SKM-1 (cell line): ENCODE results near the gene POU1F1.
"Not testable (repeated sequence)": the region's sequence is repeated elsewhere in the genome, so short reads cannot be mapped to it uniquely, and the experiment has no call there.

Experiments used
- DNase-seq: peaks from one replicate; lab custom pipeline; 2025; ENCODE audit not compliant: unreplicated experiment; lab: John Stamatoyannopoulos, UW

Gene POU1F1

DNA sequence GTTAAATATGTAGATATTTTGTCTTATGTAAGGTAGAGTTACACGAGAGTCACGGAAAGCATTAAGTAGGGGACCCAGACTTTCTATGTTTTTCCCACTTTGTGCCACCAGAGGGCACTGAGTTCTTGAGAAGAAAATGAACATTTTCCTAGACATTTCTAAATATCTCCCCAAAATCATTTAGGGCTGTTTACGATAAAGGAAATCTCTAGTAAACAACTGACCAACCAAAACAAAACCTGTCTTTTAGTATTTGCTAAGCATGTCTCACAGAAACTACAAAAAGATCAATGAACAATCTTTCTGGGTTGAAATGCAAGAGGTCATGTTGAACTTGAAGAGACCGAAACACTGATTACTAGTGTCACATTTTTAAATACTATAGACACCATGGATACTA, 16.1 kb downstream of the POU1F1 start:
- DNase-seq = no peak

DNA sequence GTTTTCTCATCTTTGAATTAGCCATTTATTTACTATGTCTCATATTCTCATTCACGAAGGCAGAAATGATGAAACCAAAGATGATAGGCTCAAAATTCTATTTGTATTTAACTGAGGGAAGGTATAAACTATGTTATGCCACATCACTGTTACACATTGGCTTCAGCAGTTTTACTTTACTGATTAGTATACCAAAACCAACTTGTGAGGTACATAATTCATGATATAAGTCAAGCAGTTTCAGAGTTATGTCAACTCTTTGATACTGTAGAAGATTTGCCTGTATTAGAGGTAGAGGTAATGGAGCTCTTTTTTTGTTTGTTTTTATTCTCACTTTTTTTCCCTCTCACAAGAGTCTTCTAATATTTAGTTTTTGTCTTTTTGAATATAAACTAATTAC, 26.4 kb downstream of the POU1F1 start:
- DNase-seq = no peak

GRCh38 chr3:87248831-87249230, 27.6 kb downstream of the POU1F1 start:
- DNase-seq = no peak

- not testable (repeated sequence) for DNase-seq
Measured at GRCh38 chr3:87248231-87248630, 28.2 kb downstream of the POU1F1 start.

GRCh38 chr3:87247430-87247773, 29.0 kb downstream of the POU1F1 start:
- DNase-seq = no peak

GRCh38 chr3:87246662-87247429, 29.5 kb downstream of the POU1F1 start:
- no peak for DNase-seq

DNA sequence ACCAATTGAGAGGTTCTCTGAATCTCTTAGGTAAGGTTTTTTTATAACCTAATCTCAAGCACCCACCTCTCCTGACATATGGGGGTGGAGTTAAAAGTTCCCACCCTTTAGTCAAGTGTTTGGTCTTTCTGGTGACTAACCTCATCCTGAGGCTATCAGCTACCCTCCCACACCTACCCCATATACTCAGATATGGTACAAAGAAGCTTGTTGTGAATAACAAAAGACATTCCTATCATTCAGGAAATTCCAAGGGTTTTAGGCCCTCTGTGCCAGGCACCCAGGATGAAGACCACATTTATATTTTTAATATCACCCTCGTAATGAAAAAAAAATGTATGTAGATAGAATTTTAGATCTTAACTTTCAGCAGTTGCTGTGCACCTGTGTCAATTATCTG, 40.3 kb downstream of the POU1F1 start:
- no peak for DNase-seq

DNA sequence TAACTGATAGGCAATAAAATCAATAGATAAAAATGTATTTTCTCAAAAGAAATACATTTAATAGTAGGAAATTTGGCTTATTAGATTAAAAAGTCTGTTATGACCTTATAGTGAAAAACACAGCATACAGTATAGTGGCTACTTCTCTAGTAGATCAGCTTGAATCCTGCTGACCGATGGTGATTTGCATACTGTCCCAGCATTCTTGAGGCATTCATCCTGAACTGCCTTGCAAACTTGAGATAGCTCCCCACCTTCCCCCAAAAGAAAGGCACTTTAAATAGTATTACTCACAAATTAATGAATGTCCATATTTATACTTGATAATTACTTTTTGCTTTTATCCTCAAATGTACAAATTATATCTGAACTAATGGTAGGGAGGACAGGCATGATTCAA, 42.6 kb downstream of the POU1F1 start:
- DNase-seq = no peak

GRCh38 chr3:87229113-87229512, 47.3 kb downstream of the POU1F1 start:
- DNase-seq = no peak

DNA sequence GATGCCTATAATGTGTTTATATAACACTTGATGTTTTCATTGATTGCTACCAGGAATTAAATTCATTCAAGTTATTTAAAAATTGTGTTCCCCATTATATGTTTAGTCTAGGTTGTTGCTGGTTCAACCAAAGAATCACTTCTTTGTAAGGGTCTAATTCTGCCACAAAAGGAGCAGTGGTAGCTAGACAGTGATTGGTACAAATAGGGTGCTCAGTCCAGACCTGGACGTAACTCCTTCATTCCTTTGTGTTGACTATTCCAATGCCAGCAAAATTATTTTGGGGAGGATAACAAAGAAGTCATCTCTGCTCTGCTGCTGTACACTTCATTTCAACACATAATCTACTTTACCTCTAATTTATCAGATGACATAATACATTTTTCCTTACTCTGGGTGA, 48.1 kb downstream of the POU1F1 start:
- DNase-seq = no peak

DNA sequence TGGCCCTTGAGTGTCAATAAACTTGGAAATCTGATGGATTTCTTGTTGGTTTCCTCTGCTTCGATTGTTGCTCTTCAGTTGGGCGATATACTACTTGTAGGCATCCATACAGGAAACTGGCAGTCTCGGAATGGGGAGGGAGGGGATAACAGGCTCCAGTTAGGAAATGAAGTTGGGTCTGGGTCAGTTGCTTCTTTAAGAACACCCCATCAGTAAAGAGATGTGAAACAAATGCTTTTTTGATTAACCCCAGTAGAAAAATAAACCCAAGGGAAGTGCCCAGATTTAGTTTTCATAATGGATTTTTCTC, 48.6 kb downstream of the POU1F1 start:
- DNase-seq = no peak

DNA sequence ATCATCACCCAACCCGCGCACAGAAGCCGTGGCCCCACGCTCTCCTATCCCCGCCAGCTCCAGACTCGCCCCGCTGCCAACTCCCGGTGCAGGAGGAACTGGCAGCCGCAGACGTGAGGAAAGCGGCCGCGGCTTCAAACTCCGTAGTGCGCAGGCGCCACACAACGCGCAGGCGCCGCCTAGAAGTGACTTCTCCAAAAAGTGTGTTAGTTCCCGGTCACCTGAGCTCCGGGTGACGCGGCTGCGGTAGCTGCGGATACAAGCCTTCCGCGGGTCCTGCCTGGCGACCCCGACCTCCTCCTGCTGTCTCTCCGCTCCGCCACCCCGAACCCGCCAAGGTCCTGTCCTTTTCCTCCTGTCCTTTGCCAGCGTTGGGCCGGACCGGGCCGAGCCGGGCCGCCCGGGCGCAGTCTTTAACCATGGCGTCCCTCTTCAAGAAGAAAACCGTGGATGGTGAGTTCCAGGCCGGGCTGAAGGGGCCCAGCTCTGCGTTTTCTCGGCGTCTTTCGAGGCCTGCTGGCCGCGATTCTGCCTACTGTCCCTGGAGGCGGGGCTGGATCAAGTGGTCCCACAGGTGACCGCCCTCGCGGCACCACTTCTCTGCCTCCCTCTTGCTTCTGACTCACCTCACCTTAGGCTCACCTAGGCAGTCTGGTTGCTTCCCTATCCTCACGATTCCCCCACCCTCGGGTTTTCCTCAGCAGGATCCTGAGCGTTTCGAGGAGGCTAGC, 49.1 kb downstream of the POU1F1 start, which contains the start of gene CHMP2B:
Gene CHMP2B, plus strand, starts transcription at position 206 of the 731 bp plus-strand sequence. Its CDS starts 214 bp downstream, at position 420.
- DNase-seq = peak; percentile 58

GRCh38 chr3:87225659-87226058, 50.7 kb downstream of the POU1F1 start:
- no peak for DNase-seq

GRCh38 chr3:87219611-87220010, 56.8 kb downstream of the POU1F1 start:
- no peak for DNase-seq

GRCh38 chr3:87218560-87218959, 57.8 kb downstream of the POU1F1 start:
- no peak for DNase-seq
